OCI-LY7 (cell line): Measurements from ENCODE around the gene MS4A6E. TPM values are rescaled to one million over a fixed set of nuclear protein-coding genes. Genes with fewer than 3 reads are reported as not detected.

ENCODE experiments used
- BruUV-seq: library from RNA; stranded (reverse); fragments of 400-500 nt; replicated peaks from 2 replicates; lab custom pipeline; 2021; lab: Mats Ljungman, UMichigan
- CTCF ChIA-PET: fragments of 300-600 bp; sonication (Branson Sonifier 250); formaldehyde crosslinking; loops from one replicate; lab custom pipeline; 2022; ENCODE audit warnings: antibody characterized with exemption; ENCODE audit not compliant: unreplicated experiment; lab: Charles Lee
- POLR2A ChIA-PET: fragments of 300-600 bp; sonication (Branson Sonifier 250); formaldehyde crosslinking; loops from one replicate; lab custom pipeline; 2022; ENCODE audit warnings: antibody characterized with exemption; lab: Charles Lee
- DNase-seq: peaks from one replicate; pipeline ENCODE4 v3.0.0-alpha.2; 2015; ENCODE audit warnings: low spot score
- H2AFZ ChIP-seq: fragments of 200-600 bp; sonication (generic), shearing (Covaris generic); 2 replicates; pipeline ENCODE4 v1.6.1; 2014; ENCODE audit warnings: mild to moderate bottlenecking, antibody characterized with exemption, low read length, moderate library complexity
- H3K27ac ChIP-seq: fragments of 200-600 bp; sonication (generic); 2 replicates; pipeline ENCODE4 v1.5.1; 2014; ENCODE audit warnings: mixed run types, low read depth, mild to moderate bottlenecking, moderate library complexity, low read length, inconsistent platforms; ENCODE audit not compliant: poor library complexity, severe bottlenecking
- H3K36me3 ChIP-seq: fragments of 200-600 bp; sonication (generic); 2 replicates; pipeline ENCODE4 v1.6.1; 2014; ENCODE audit warnings: mild to moderate bottlenecking, antibody characterized with exemption, low read length, moderate library complexity, mixed read lengths; ENCODE audit not compliant: insufficient read depth
- H3K4me1 ChIP-seq: fragments of 200-600 bp; sonication (generic); 2 replicates; pipeline ENCODE4 v1.5.1; 2014; ENCODE audit warnings: mild to moderate bottlenecking, low read length; ENCODE audit not compliant: insufficient read depth, poor library complexity, severe bottlenecking
- H3K4me2 ChIP-seq: fragments of 200-600 bp; sonication (generic); 2 replicates; pipeline ENCODE4 v1.6.1; 2014; ENCODE audit warnings: mild to moderate bottlenecking, low read length
- H3K4me3 ChIP-seq: fragments of 200-600 bp; sonication (generic); 2 replicates; pipeline ENCODE4 v1.5.1; 2014; ENCODE audit warnings: mild to moderate bottlenecking, low read depth, low read length; ENCODE audit not compliant: poor library complexity, severe bottlenecking
- H3K79me2 ChIP-seq: fragments of 200-600 bp; sonication (generic); 2 replicates; pipeline ENCODE4 v1.6.1; 2016; ENCODE audit warnings: low read depth, mild to moderate bottlenecking, low read length, moderate library complexity, mixed read lengths; ENCODE audit not compliant: insufficient read depth
- H3K9me2 ChIP-seq: fragments of 200-600 bp; sonication (generic); 2 replicates; pipeline ENCODE4 v1.6.1; 2016; ENCODE audit warnings: mild to moderate bottlenecking, low read length, mixed read lengths; ENCODE audit not compliant: insufficient read depth
- H3K9me3 ChIP-seq: fragments of 200-600 bp; sonication (generic); 2 replicates; pipeline ENCODE4 v1.6.1; 2014; ENCODE audit warnings: mild to moderate bottlenecking, mixed run types, low read length, mixed read lengths
- H4K20me1 ChIP-seq: fragments of 200-600 bp; sonication (generic); 2 replicates; pipeline ENCODE4 v1.6.1; 2014; ENCODE audit warnings: mild to moderate bottlenecking, antibody characterized with exemption, low read length, moderate library complexity, mixed read lengths; ENCODE audit not compliant: insufficient read depth
- EZH2phosphoT487 ChIP-seq: fragments of 200-600 bp; sonication (generic); IDR thresholded peaks from 2 replicates; pipeline ENCODE4 v1.6.1; 2018; ENCODE audit warnings: low read depth, borderline replicate concordance, mild to moderate bottlenecking, mixed run types, antibody characterized with exemption, low read length, moderate library complexity, mixed read lengths
- intact Hi-C: fragments of 100-400 bp; cut with micrococcal nuclease; formaldehyde crosslinking; loops from one replicate; pipeline ENCODE4 v1.10.0; 2022; ENCODE audit not compliant: unreplicated experiment
- total RNA-seq, 2 experiments: library from RNA; depleted of rRNA in 1 of 2; stranded (reverse); fragments of >200 nt in 1 of 2; shearing (Covaris generic) in 1 of 2; gene quantifications; 2 replicates each; pipeline ENCODE4 v1.2.3, GENCODE V29; 2014 to 2022
- TF ChIP-seq, protein P1 (sequence below): fragments of 200-600 bp; sonication (generic); conservative IDR thresholded peaks from 2 replicates; pipeline ENCODE4 v1.5.1; 2014; ENCODE audit warnings: mild to moderate bottlenecking, antibody characterized with exemption, low read length, moderate library complexity, mixed read lengths

Gene MS4A6E
- total RNA-seq, 2 experiments from 2014 or later = not detected

GRCh38 chr11:60328460-60328859 is 1.4 kb downstream of the MS4A6E start:
- ChIA-PET CTCF (no interaction called here), POLR2A (no interaction called here)
- Histone ChIP-seq H2AFZ (no peak overlapping the region), H3K4me1 (no peaks in the 10 kb centered on the region), H4K20me1 (no peaks in the 10 kb centered on the region), H3K9me3 (peaks cover 3% of the 10 kb centered on the region; the same call in 1 of the 2 replicates), H3K36me3 (no peaks in the 10 kb centered on the region), H3K9me2 (no peaks in the 10 kb centered on the region), H3K4me3 (no peak overlapping the region), H3K79me2 (no peaks in the 10 kb centered on the region), H3K27ac (no peak overlapping the region), H3K4me2 (no peak overlapping the region)
- no TSS peak for BruUV-seq
- TF ChIP-seq EZH2phosphoT487 = no peak
- DNase-seq = no peak
- intact Hi-C loops = no loop called here

- Histone ChIP-seq H3K79me2 (no peaks in the 10 kb centered on the region), H3K9me3 (no peaks in the 10 kb centered on the region), H3K4me2 (no peak overlapping the region), H3K4me3 (no peak overlapping the region), H2AFZ (no peak overlapping the region), H3K9me2 (no peaks in the 10 kb centered on the region), H3K36me3 (no peaks in the 10 kb centered on the region), H4K20me1 (no peaks in the 10 kb centered on the region), H3K4me1 (no peaks in the 10 kb centered on the region), H3K27ac (no peak overlapping the region)
- TF ChIP-seq, protein P1, sequence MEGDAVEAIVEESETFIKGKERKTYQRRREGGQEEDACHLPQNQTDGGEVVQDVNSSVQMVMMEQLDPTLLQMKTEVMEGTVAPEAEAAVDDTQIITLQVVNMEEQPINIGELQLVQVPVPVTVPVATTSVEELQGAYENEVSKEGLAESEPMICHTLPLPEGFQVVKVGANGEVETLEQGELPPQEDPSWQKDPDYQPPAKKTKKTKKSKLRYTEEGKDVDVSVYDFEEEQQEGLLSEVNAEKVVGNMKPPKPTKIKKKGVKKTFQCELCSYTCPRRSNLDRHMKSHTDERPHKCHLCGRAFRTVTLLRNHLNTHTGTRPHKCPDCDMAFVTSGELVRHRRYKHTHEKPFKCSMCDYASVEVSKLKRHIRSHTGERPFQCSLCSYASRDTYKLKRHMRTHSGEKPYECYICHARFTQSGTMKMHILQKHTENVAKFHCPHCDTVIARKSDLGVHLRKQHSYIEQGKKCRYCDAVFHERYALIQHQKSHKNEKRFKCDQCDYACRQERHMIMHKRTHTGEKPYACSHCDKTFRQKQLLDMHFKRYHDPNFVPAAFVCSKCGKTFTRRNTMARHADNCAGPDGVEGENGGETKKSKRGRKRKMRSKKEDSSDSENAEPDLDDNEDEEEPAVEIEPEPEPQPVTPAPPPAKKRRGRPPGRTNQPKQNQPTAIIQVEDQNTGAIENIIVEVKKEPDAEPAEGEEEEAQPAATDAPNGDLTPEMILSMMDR = no peak
- TF ChIP-seq EZH2phosphoT487 = no peak
- BruUV-seq = no TSS peak
- intact Hi-C loops = loop anchor here (1.0 to 5.0 kb wide), 2 partner anchors 66 to 153 kb away; no protein-coding TSS in a partner anchor
- ChIA-PET CTCF (no interaction called here), POLR2A (no interaction called here)
- DNase-seq = no peak
Observed at GRCh38 chr11:60332846-60333245, 5.8 kb downstream of the MS4A6E start.

DNA sequence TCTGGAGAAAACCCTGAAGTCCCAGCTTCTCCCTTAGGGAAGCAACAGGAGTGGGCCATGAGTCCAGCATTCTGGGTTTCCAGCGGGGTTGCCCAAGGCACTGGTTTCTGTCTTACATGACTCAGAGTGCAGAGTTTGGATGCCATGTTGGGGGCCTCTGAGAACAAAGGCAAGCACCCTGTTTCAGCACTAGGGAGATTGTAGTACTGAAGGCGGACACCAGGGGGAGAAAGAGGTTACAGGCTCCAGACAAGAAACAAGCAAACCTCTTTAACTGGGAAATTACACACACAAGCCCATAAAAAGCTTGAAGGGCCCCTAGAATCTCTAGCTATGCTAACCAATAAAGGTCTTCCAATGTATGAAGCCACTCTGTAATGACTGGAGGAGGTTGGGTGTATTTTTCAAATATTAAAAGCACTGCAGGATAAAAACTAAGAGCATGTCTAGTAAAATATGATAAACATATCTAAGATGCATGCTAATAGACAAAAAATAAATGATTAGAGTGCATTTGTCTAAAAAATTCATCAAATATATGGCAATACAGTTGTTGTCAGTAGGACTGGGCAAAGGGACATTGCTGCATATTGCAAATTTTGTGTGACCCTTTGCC is 7.1 kb downstream of the MS4A6E start:
- Histone ChIP-seq H3K27ac (no peak overlapping the region), H3K79me2 (no peaks in the 10 kb centered on the region), H2AFZ (no peak overlapping the region; the same call in 1 of the 2 replicates), H3K4me2 (no peak overlapping the region), H3K36me3 (no peaks in the 10 kb centered on the region), H3K9me3 (no peaks in the 10 kb centered on the region), H3K9me2 (no peaks in the 10 kb centered on the region), H3K4me1 (no peaks in the 10 kb centered on the region), H3K4me3 (no peak overlapping the region), H4K20me1 (no peaks in the 10 kb centered on the region)
- TF ChIP-seq EZH2phosphoT487 = no peak
- TF ChIP-seq, protein P1 = peak; percentile 88
- intact Hi-C loops = loop anchor here (1.0 to 5.0 kb wide), 2 partner anchors 67 to 284 kb away; no protein-coding TSS in a partner anchor
- BruUV-seq = no TSS peak
- DNase-seq = peak; percentile 73
- POLR2A ChIA-PET = interaction anchor here (1.1 kb wide), 1 partner anchor 149 kb away, joined by 3 read pairs; no protein-coding TSS in a partner anchor
- CTCF ChIA-PET = interaction anchor here (0.8 to 1.1 kb wide), 3 partner anchors 8 to 150 kb away, joined by 3 read pairs; no protein-coding TSS in a partner anchor
